Stomach (tissue), 4 donors: ENCODE results near the gene ITPKC.

Experiments used
- EP300 ChIP-seq: sonication (generic); formaldehyde crosslinking; IDR thresholded peaks from one replicate; pipeline ENCODE4 v1.6.1; 2017; ENCODE audit warnings: antibody characterized with exemption
- POLR2A ChIP-seq, 4 donors: fragments of 450-650 bp; IDR thresholded peaks; one replicate each; pipeline ENCODE4 v1.6.1; 2016; ENCODE audit warnings: antibody characterized with exemption in 4 of 4, control low read depth in 2 of 4, mild to moderate bottlenecking in 1 of 4, moderate library complexity in 1 of 4
- TF ChIP-seq, protein P1 (sequence below), 7 experiments: fragments of 450-650 bp in 4 of 7; fragments of 200-600 bp in 3 of 7; sonication (generic) in 3 of 7; IDR thresholded peaks; one replicate each; pipeline ENCODE4 v1.5.1; 2016 to 2019; ENCODE audit warnings: antibody characterized with exemption in 7 of 7, control low read depth in 2 of 7, mild to moderate bottlenecking in 1 of 7

DNA sequence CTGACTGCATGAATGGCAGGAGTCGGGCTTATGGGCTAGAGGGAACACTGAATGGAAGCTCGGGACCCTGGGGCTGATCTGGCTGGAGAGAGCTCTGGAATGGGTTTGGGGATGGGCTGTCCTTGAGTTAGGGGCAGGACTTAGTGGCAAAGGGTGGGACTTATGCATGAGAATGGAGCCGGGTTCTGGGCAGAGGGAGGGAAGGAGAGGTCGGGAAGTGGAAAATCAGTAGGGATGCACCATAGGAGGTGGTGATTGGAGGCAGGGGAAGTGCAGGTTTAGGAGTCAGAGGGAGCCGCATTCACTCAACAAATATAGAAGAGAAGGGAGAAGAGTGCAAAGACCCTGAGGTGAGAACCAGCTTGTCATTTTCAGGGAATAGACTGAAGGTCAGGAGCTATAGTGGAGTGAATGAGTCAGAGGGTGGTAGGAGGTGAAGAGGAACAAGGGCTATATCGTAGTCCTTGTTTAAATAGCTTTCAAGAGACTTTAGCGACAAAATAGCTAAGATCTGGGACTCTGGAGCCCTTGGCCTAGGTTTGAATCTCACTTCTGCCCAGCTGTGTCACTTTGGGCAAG, 61.9 kb downstream of the ITPKC start:
- TF ChIP-seq EP300 (no peak), POLR2A (IDR thresholded peaks at IDR 0.05) (no peak)
- TF ChIP-seq, protein P1, sequence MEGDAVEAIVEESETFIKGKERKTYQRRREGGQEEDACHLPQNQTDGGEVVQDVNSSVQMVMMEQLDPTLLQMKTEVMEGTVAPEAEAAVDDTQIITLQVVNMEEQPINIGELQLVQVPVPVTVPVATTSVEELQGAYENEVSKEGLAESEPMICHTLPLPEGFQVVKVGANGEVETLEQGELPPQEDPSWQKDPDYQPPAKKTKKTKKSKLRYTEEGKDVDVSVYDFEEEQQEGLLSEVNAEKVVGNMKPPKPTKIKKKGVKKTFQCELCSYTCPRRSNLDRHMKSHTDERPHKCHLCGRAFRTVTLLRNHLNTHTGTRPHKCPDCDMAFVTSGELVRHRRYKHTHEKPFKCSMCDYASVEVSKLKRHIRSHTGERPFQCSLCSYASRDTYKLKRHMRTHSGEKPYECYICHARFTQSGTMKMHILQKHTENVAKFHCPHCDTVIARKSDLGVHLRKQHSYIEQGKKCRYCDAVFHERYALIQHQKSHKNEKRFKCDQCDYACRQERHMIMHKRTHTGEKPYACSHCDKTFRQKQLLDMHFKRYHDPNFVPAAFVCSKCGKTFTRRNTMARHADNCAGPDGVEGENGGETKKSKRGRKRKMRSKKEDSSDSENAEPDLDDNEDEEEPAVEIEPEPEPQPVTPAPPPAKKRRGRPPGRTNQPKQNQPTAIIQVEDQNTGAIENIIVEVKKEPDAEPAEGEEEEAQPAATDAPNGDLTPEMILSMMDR (IDR thresholded peaks at IDR 0.05), result no peak
